GM12892 (cell line): ENCODE measurements around the gene DDX56.

Experiments used
- POLR2A ChIP-seq: IDR thresholded peaks from 2 replicates; pipeline ENCODE4 v1.6.1; 2011; ENCODE audit warnings: low read depth, low read length, control low read depth
- TAF1 ChIP-seq: IDR thresholded peaks from 2 replicates; pipeline ENCODE4 v1.6.1; 2011; ENCODE audit warnings: low read depth, mild to moderate bottlenecking, control low read depth, low read length, borderline replicate concordance

DNA sequence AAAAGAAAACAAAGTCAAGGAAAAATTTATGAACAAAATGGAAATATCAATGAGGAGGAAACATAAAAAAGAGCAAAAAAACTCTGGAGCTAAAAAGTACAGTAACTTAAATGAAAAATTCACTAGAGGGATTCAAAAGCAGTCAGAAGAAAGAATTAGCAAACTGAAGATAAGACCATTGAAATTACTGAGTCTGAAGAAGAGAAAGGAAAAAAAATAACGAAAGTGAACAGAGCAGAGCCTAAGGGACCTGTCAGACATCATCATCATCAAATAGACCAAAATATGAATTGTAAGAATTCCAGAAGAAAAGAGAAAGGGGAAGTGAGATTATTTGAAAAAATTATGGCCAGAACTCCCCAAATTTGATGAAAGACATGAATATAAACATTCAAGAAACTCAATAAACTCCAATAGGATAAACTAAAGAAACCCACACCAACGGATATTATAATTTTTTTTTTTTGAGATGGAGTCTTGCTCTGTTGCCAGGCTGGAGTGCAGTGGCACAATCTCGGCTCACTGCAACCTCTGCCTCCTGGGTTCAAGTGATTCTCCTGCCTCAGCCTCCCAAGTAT, 48.8 kb downstream of the DDX56 start:
- no peak for TF ChIP-seq POLR2A
- TF ChIP-seq TAF1: no peak
